SK-N-MC (cell line): ENCODE results near the gene ZNF143.

ENCODE experiments used
- EZH2 ChIP-seq: fragments of 200-600 bp; sonication (generic); IDR thresholded peaks from one replicate; pipeline ENCODE4 v1.6.1; 2017; ENCODE audit warnings: antibody characterized with exemption
- FOXP2 ChIP-seq: optimal IDR thresholded peaks from 2 replicates; pipeline ENCODE3; 2011; ENCODE audit warnings: mild to moderate bottlenecking, moderate library complexity; ENCODE audit not compliant: insufficient read depth; ENCODE audit errors: extremely low read length, control extremely low read depth
- POLR2AphosphoS5 ChIP-seq: IDR thresholded peaks from 2 replicates; pipeline ENCODE4 v1.6.1; 2012; ENCODE audit warnings: mild to moderate bottlenecking, low read depth, low read length, borderline replicate concordance

- TF ChIP-seq POLR2AphosphoS5 (peak; percentile 88), EZH2 (no peak), FOXP2 (peak; percentile 47)
Measured at GRCh38 chr11:9460322-9461062, at the start of gene ZNF143.
